ENCODE results near the gene MIS18BP1. TPM values are rescaled to one million over a fixed set of nuclear protein-coding genes. Genes with fewer than 3 reads are reported as not detected.

Gene MIS18BP1
- total RNA-seq, 4 donors from 2014 or later: 26.5 to 44.9 (median 34.7) TPM

GRCh38 chr14:45210159-45210558, 42.8 kb downstream of the MIS18BP1 start:
- Histone ChIP-seq H3K27ac (no peak overlapping the region), H3K27me3 (no peaks in the 10 kb centered on the region), H3K4me1 (no peaks in the 10 kb centered on the region), H3K36me3 (peaks cover 0 to 7% of the 10 kb centered on the region in 2 donors), H3K9me3 (no peaks in the 10 kb centered on the region), H3K4me3 (replicated peaks in 1 of 3) (no peak overlapping the region)
- DNase-seq: no peak
- no peak for TF ChIP-seq POLR2A (IDR thresholded peaks at IDR 0.05)
- TF ChIP-seq, protein P1, sequence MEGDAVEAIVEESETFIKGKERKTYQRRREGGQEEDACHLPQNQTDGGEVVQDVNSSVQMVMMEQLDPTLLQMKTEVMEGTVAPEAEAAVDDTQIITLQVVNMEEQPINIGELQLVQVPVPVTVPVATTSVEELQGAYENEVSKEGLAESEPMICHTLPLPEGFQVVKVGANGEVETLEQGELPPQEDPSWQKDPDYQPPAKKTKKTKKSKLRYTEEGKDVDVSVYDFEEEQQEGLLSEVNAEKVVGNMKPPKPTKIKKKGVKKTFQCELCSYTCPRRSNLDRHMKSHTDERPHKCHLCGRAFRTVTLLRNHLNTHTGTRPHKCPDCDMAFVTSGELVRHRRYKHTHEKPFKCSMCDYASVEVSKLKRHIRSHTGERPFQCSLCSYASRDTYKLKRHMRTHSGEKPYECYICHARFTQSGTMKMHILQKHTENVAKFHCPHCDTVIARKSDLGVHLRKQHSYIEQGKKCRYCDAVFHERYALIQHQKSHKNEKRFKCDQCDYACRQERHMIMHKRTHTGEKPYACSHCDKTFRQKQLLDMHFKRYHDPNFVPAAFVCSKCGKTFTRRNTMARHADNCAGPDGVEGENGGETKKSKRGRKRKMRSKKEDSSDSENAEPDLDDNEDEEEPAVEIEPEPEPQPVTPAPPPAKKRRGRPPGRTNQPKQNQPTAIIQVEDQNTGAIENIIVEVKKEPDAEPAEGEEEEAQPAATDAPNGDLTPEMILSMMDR (IDR thresholded peaks at IDR 0.05): no peak
- WGBS, 2 donors: 98% methylated on average over 1 of the region's 1 CpG
- intact Hi-C loops (cut with DNase I): no loop called here

DNA sequence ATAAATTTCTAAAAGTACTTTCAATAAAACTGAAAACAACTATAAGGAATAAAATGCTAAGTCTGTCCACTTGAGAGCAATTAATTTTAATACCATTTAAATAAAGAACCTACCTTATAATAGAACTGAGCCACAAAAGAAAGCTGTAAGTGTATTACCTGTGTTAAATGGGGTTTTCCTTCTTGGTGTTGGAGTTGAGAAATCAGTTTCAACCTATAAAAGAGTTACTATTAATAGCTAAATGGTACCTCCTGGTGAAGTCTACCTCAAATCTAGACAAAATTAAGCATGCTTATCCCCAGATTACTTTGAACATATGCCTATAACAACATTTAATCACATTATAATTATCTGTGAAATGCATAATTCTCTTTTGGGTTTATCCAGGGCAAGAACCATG, 48.8 kb downstream of the MIS18BP1 start:
- H3K27me3 ChIP-seq: no peaks in the 10 kb centered on the region
- no peak for TF ChIP-seq POLR2A (IDR thresholded peaks at IDR 0.05)
- TF ChIP-seq, protein P1 (IDR thresholded peaks at IDR 0.05): no peak
- H3K36me3 ChIP-seq: peaks cover 0 to 7% of the 10 kb centered on the region in 2 donors
- H3K27ac ChIP-seq: no peak overlapping the region
- H3K9me3 ChIP-seq: no peaks in the 10 kb centered on the region
- intact Hi-C loops (cut with DNase I): no loop called here
- H3K4me3 ChIP-seq (replicated peaks in 1 of 3): no peak overlapping the region
- no peak for DNase-seq
- H3K4me1 ChIP-seq: no peaks in the 10 kb centered on the region

GRCh38 chr14:45201905-45202304, 51.1 kb downstream of the MIS18BP1 start:
- Histone ChIP-seq H3K4me1 (no peaks in the 10 kb centered on the region), H3K36me3 (peaks cover 0 to 7% of the 10 kb centered on the region in 2 donors), H3K27ac (no peak overlapping the region), H3K4me3 (replicated peaks in 1 of 3) (no peak overlapping the region), H3K9me3 (no peaks in the 10 kb centered on the region), H3K27me3 (no peaks in the 10 kb centered on the region)
- TF ChIP-seq, protein P1 (IDR thresholded peaks at IDR 0.05): no peak
- TF ChIP-seq POLR2A (IDR thresholded peaks at IDR 0.05): no peak
- WGBS, 2 donors: 85 to 88% methylated on average over 1 of the region's 1 CpG
- intact Hi-C loops (cut with DNase I): no loop called here
- no peak for DNase-seq

GRCh38 chr14:45199230-45199629, 53.8 kb downstream of the MIS18BP1 start:
- no peak for TF ChIP-seq POLR2A (IDR thresholded peaks at IDR 0.05)
- TF ChIP-seq, protein P1 (IDR thresholded peaks at IDR 0.05): no peak
- H3K27me3 ChIP-seq: no peaks in the 10 kb centered on the region
- intact Hi-C loops (cut with DNase I): no loop called here
- H3K36me3 ChIP-seq: no peaks in the 10 kb centered on the region
- WGBS, 2 donors: 98 to 100% methylated on average over 1 of the region's 1 CpG
- no peaks in the 10 kb centered on the region for H3K9me3 ChIP-seq
- no peaks in the 10 kb centered on the region for H3K4me1 ChIP-seq
- DNase-seq: no peak
- no peak overlapping the region for H3K4me3 ChIP-seq (replicated peaks in 1 of 3)
- H3K27ac ChIP-seq: no peak overlapping the region

- H3K27me3 ChIP-seq: no peaks in the 10 kb centered on the region
- TF ChIP-seq POLR2A (IDR thresholded peaks at IDR 0.05): no peak
- TF ChIP-seq, protein P1 (IDR thresholded peaks at IDR 0.05): no peak
- H3K36me3 ChIP-seq: no peaks in the 10 kb centered on the region
- intact Hi-C loops (cut with DNase I): no loop called here
- no peak overlapping the region for H3K27ac ChIP-seq
- H3K9me3 ChIP-seq: no peaks in the 10 kb centered on the region
- no peaks in the 10 kb centered on the region for H3K4me1 ChIP-seq
- WGBS, 2 donors: 92% methylated on average over 3 of the region's 3 CpGs
- DNase-seq: no peak
- H3K4me3 ChIP-seq (replicated peaks in 1 of 3): no peak overlapping the region
These were observed 54.5 kb downstream of the MIS18BP1 start for GRCh38 chr14:45198551-45198950.
